H9 (cell line): Measurements from ENCODE around the gene CCL11. TPM values are rescaled to one million over a fixed set of nuclear protein-coding genes. Genes with fewer than 3 reads are reported as not detected.

Experiments used
- DNase-seq: peaks from one replicate; pipeline ENCODE4 v3.0.0-alpha.2; 2017
- H2AFZ ChIP-seq: one replicate; pipeline ENCODE4 v1.6.1; 2013; ENCODE audit warnings: mild to moderate bottlenecking, low read length, control low read depth, moderate library complexity
- H2AK5ac ChIP-seq: 2 replicates; pipeline ENCODE4 v1.6.1; 2013; ENCODE audit warnings: low read length, control low read depth, mixed read lengths; ENCODE audit not compliant: insufficient read length
- H2BK120ac ChIP-seq: one replicate; pipeline ENCODE4 v1.6.1; 2013; ENCODE audit warnings: low read depth, mild to moderate bottlenecking, low read length, control low read depth, inconsistent platforms; ENCODE audit not compliant: poor library complexity, severe bottlenecking
- H2BK12ac ChIP-seq: 2 replicates; pipeline ENCODE4 v1.6.1; 2013; ENCODE audit warnings: low read length, control low read depth, mixed read lengths, low read depth; ENCODE audit not compliant: insufficient read length
- H2BK15ac ChIP-seq: 2 replicates; pipeline ENCODE4 v1.6.1; 2013; ENCODE audit warnings: low read depth, low read length, control low read depth
- H2BK20ac ChIP-seq: one replicate; pipeline ENCODE4 v1.6.1; 2013; ENCODE audit warnings: low read depth, mild to moderate bottlenecking, low read length, control low read depth, inconsistent platforms; ENCODE audit not compliant: poor library complexity, severe bottlenecking
- H2BK5ac ChIP-seq: 2 replicates; pipeline ENCODE4 v1.6.1; 2013; ENCODE audit warnings: low read length, control low read depth, mixed read lengths; ENCODE audit not compliant: insufficient read length
- H3K14ac ChIP-seq: 2 replicates; pipeline ENCODE4 v1.6.1; 2013; ENCODE audit warnings: low read length, control low read depth; ENCODE audit not compliant: insufficient read depth
- H3K18ac ChIP-seq: 2 replicates; pipeline ENCODE4 v1.6.1; 2013; ENCODE audit warnings: low read depth, mild to moderate bottlenecking, mixed read lengths, low read length, control low read depth; ENCODE audit not compliant: insufficient read length
- H3K23ac ChIP-seq: 2 replicates; pipeline ENCODE4 v1.6.1; 2013; ENCODE audit warnings: low read length, control low read depth, mixed read lengths, low read depth; ENCODE audit not compliant: insufficient read length
- H3K23me2 ChIP-seq: 2 replicates; pipeline ENCODE4 v1.6.1; 2013; ENCODE audit warnings: low read depth, mild to moderate bottlenecking, mixed read lengths, low read length, control low read depth; ENCODE audit not compliant: insufficient read length, poor library complexity, severe bottlenecking
- H3K27ac ChIP-seq: 2 replicates; pipeline ENCODE4 v1.5.1; 2013; ENCODE audit warnings: low read length, control low read depth, mixed read lengths, low read depth; ENCODE audit not compliant: insufficient read length
- H3K27me3 ChIP-seq: 2 replicates; pipeline ENCODE4 v1.6.1; 2013; ENCODE audit warnings: low read length, control low read depth, inconsistent platforms; ENCODE audit not compliant: insufficient read depth
- H3K4ac ChIP-seq: 2 replicates; pipeline ENCODE4 v1.6.1; 2013; ENCODE audit warnings: low read depth, mild to moderate bottlenecking, control low read depth, inconsistent platforms, low read length, moderate library complexity
- H3K4me1 ChIP-seq: 2 replicates; pipeline ENCODE4 v1.6.1; 2013; ENCODE audit warnings: low read length, control low read depth, inconsistent platforms; ENCODE audit not compliant: insufficient read depth
- H3K4me2 ChIP-seq: 2 replicates; pipeline ENCODE4 v1.6.1; 2013; ENCODE audit warnings: low read length, control low read depth, mixed read lengths; ENCODE audit not compliant: insufficient read length, insufficient read depth
- H3K56ac ChIP-seq: 2 replicates; pipeline ENCODE4 v1.6.1; 2013; ENCODE audit warnings: low read depth, mild to moderate bottlenecking, mixed read lengths, low read length, control low read depth; ENCODE audit not compliant: insufficient read length
- H3K79me1 ChIP-seq: 2 replicates; pipeline ENCODE4 v1.6.1; 2013; ENCODE audit warnings: low read depth, mild to moderate bottlenecking, moderate library complexity, low read length, control low read depth, inconsistent platforms; ENCODE audit not compliant: insufficient read depth, poor library complexity, severe bottlenecking
- H3K79me2 ChIP-seq: 2 replicates; pipeline ENCODE4 v1.6.1; 2013; ENCODE audit warnings: low read length, control low read depth, inconsistent platforms; ENCODE audit not compliant: insufficient read depth
- H3K9ac ChIP-seq: 2 replicates; pipeline ENCODE4 v1.6.1; 2013; ENCODE audit warnings: low read length, control low read depth, mixed read lengths; ENCODE audit not compliant: insufficient read length; ENCODE audit errors: extremely low read depth
- H3K9me3 ChIP-seq: one replicate; pipeline ENCODE4 v1.6.1; 2013; ENCODE audit warnings: low read depth, low read length, inconsistent platforms; ENCODE audit not compliant: control insufficient read depth
- H3T11ph ChIP-seq: one replicate; pipeline ENCODE4 v1.6.1; 2013; ENCODE audit warnings: mild to moderate bottlenecking, low read length, control low read depth, inconsistent platforms
- H4K20me1 ChIP-seq: one replicate; pipeline ENCODE4 v1.6.1; 2013; ENCODE audit not compliant: control insufficient read depth, insufficient read length, insufficient read depth
- H4K5ac ChIP-seq: 2 replicates; pipeline ENCODE4 v1.6.1; 2013; ENCODE audit warnings: low read depth, mild to moderate bottlenecking, mixed read lengths, low read length, control low read depth; ENCODE audit not compliant: insufficient read length
- H4K8ac ChIP-seq: replicated peaks from 2 replicates; pipeline ENCODE4 v1.6.1; 2013; ENCODE audit warnings: low read length, control low read depth, mixed read lengths, low read depth; ENCODE audit not compliant: insufficient read length
- H4K91ac ChIP-seq: 2 replicates; pipeline ENCODE4 v1.6.1; 2013; ENCODE audit warnings: low read depth, mild to moderate bottlenecking, moderate library complexity, mixed read lengths, low read length, control low read depth; ENCODE audit not compliant: insufficient read length
- H3K27ac Mint-ChIP-seq, 3 experiments: 2 replicates in 2 of 3; 3 replicates in 1 of 3; pipeline ENCODE4 v1.8.0; 2020 to 2021; ENCODE audit warnings: mixed read lengths in 3 of 3, mild to moderate bottlenecking in 1 of 3, moderate library complexity in 1 of 3
- H3K27me3 Mint-ChIP-seq: 2 replicates; pipeline ENCODE4 v1.8.0; 2021; ENCODE audit warnings: low read depth, mild to moderate bottlenecking, moderate library complexity, mixed read lengths
- H3K36me3 Mint-ChIP-seq, 3 experiments: 2 replicates in 2 of 3; 3 replicates in 1 of 3; pipeline ENCODE4 v1.8.0; 2020 to 2021; ENCODE audit warnings: low read depth in 3 of 3, mixed read lengths in 3 of 3; ENCODE audit not compliant: insufficient read depth in 1 of 3
- H3K4me1 Mint-ChIP-seq, 2 experiments: 2 replicates each; pipeline ENCODE4 v1.8.0; 2020; ENCODE audit warnings: mixed read lengths in 2 of 2
- H3K4me3 Mint-ChIP-seq, 2 experiments: 2 replicates in 1 of 2; 3 replicates in 1 of 2; pipeline ENCODE4 v1.8.0; 2020 to 2021; ENCODE audit warnings: mild to moderate bottlenecking in 2 of 2, mixed read lengths in 2 of 2, moderate library complexity in 1 of 2
- H3K9me3 Mint-ChIP-seq, 2 experiments: 2 replicates in 1 of 2; 3 replicates in 1 of 2; pipeline ENCODE4 v1.8.0; 2020; ENCODE audit warnings: mild to moderate bottlenecking in 2 of 2, mixed read lengths in 2 of 2, moderate library complexity in 1 of 2
- CTCF ChIP-seq: fragments of 200-600 bp; sonication (generic); conservative IDR thresholded peaks from 3 replicates; pipeline ENCODE4 v1.8.0; 2021; ENCODE audit warnings: antibody characterized with exemption, mild to moderate bottlenecking
- WGBS: extraction: QIAGEN DNeasy Blood & Tissue Kit; methylation state at CpG from one replicate; pipeline ENCODE4 v1.1.7; 2013; ENCODE audit warnings: missing lambda C conversion rate, low lambda C conversion rate, mixed read lengths; ENCODE audit not compliant: insufficient read length; ENCODE audit errors: extremely low coverage; 5-methylcytosine and 5-hydroxymethylcytosine counted together
- total RNA-seq: library from RNA; stranded (reverse); gene quantifications from 2 replicates; pipeline ENCODE4 v1.2.1, GENCODE V29; 2021

The CCL11 gene
- total RNA-seq, 1 experiment from 2014 or later = not detected

GRCh38 chr17:34305061-34305460 lies 19.5 kb downstream of the CCL11 start:
- H4K8ac ChIP-seq = no peak overlapping the region
- peaks cover 6% of the 10 kb centered on the region for H3K27me3 Mint-ChIP-seq
- no peak for TF ChIP-seq CTCF
- H2AK5ac ChIP-seq = no peak overlapping the region
- no peak overlapping the region for H2BK12ac ChIP-seq
- H2AFZ ChIP-seq = no peak overlapping the region
- H2BK20ac ChIP-seq = no peak overlapping the region
- H3K79me2 ChIP-seq = no peaks in the 10 kb centered on the region
- no peak overlapping the region for H3K9ac ChIP-seq
- no peak overlapping the region for H3K27ac ChIP-seq
- no peak overlapping the region for H3K4ac ChIP-seq
- no peak for DNase-seq
- H3K27ac Mint-ChIP-seq = no peak overlapping the region
- H3K36me3 Mint-ChIP-seq = no peaks in the 10 kb centered on the region
- no peak overlapping the region for H3K14ac ChIP-seq
- H3K9me3 ChIP-seq = no peaks in the 10 kb centered on the region
- H2BK15ac ChIP-seq = no peak overlapping the region
- no peaks in the 10 kb centered on the region for H3K27me3 ChIP-seq
- H3K4me2 ChIP-seq = no peak overlapping the region
- H2BK5ac ChIP-seq = no peak overlapping the region
- no peak overlapping the region for H3K56ac ChIP-seq
- H3K79me1 ChIP-seq = no peaks in the 10 kb centered on the region
- no peak overlapping the region for H3T11ph ChIP-seq
- WGBS = no CpG with 5 or more reads among the region's 4 CpGs
- no peaks in the 10 kb centered on the region for H3K23me2 ChIP-seq
- no peak overlapping the region for H3K4me3 Mint-ChIP-seq
- H4K5ac ChIP-seq = no peak overlapping the region
- H3K4me1 ChIP-seq = no peaks in the 10 kb centered on the region
- H4K91ac ChIP-seq = no peak overlapping the region
- H2BK120ac ChIP-seq = no peak overlapping the region
- no peaks in the 10 kb centered on the region for H3K9me3 Mint-ChIP-seq
- no peaks in the 10 kb centered on the region for H4K20me1 ChIP-seq
- H3K23ac ChIP-seq = no peak overlapping the region
- no peak overlapping the region for H3K18ac ChIP-seq
- H3K4me1 Mint-ChIP-seq = peaks cover 0 to 5% of the 10 kb centered on the region in 2 experiments; a peak in 3 of 4 replicates
